Activated CD4-positive, alpha-beta T cell treated with anti-CD3 and anti-CD28 coated beads, Interleukin-2, amount 50 U/mL, for 4 hours (primary cell): Measurements from ENCODE around the gene LSM4.

ENCODE experiments used
- DNase-seq, 2 experiments: peaks; one replicate each; pipeline ENCODE4 v3.0.0-alpha.2; 2020

LSM4 gene

GRCh38 chr19:18291590-18292461 is 31.1 kb downstream of the LSM4 start:
- DNase-seq = peak; percentile 61 to 69

GRCh38 chr19:18291019-18291524 is 31.8 kb downstream of the LSM4 start:
- no peak for DNase-seq

GRCh38 chr19:18290302-18291018 is 32.4 kb downstream of the LSM4 start:
- peak; percentile 81 to 83 for DNase-seq

- no peak for DNase-seq
These were observed 33.2 kb downstream of the LSM4 start for GRCh38 chr19:18289471-18290301.

GRCh38 chr19:18287836-18288772 is 34.8 kb downstream of the LSM4 start:
- no peak for DNase-seq

GRCh38 chr19:18286973-18287635 is 35.8 kb downstream of the LSM4 start:
- DNase-seq = no peak

GRCh38 chr19:18284712-18285360 is 38.0 kb downstream of the LSM4 start:
- no peak for DNase-seq

GRCh38 chr19:18283338-18283737 is 39.5 kb downstream of the LSM4 start:
- no peak for DNase-seq

GRCh38 chr19:18282788-18283141 is 40.1 kb downstream of the LSM4 start:
- no peak for DNase-seq

GRCh38 chr19:18282021-18282787 is 40.7 kb downstream of the LSM4 start:
- DNase-seq = no peak

GRCh38 chr19:18281082-18282020 is 41.5 kb downstream of the LSM4 start, which contains the start of gene JUND:
TSS of gene JUND (minus strand) at chr19:18281622. CDS start at chr19:18281484, 138 bp downstream.
- peak; percentile 91 to 94 for DNase-seq

- DNase-seq = peak; percentile 59 to 63
These were observed 42.4 kb downstream of the LSM4 start for GRCh38 chr19:18280247-18281081.

- peak; percentile 89 to 90 for DNase-seq
These were observed 43.2 kb downstream of the LSM4 start for GRCh38 chr19:18279516-18280246.

GRCh38 chr19:18279266-18279515 is 43.7 kb downstream of the LSM4 start:
- DNase-seq = no peak

GRCh38 chr19:18278521-18279265 is 44.2 kb downstream of the LSM4 start:
- DNase-seq = peak; percentile 42 to 44

GRCh38 chr19:18274781-18275356 is 48.0 kb downstream of the LSM4 start:
- no peak for DNase-seq
